MM.1S (cell line): ENCODE measurements around the gene ATP8A1.
"Not testable (repeated sequence)": the region's sequence is repeated elsewhere in the genome, so short reads cannot be mapped to it uniquely, and the experiment has no call there.

ENCODE experiments used
- DNase-seq: peaks from one replicate; pipeline ENCODE4 v3.0.0-alpha.2; 2015
- H2AFZ ChIP-seq: fragments of 300-600 bp; sonication (generic); 2 replicates; pipeline ENCODE4 v1.6.0; 2016; ENCODE audit warnings: antibody characterized with exemption, low read length
- H3F3A ChIP-seq: fragments of 300-600 bp; sonication (generic); 2 replicates; pipeline ENCODE4 v1.6.1; 2016; ENCODE audit warnings: mild to moderate bottlenecking, antibody characterized with exemption, low read length, moderate library complexity, mixed read lengths; ENCODE audit not compliant: insufficient read depth
- H3K27ac ChIP-seq: fragments of 300-600 bp; sonication (generic); 2 replicates; pipeline ENCODE4 v1.5.1; 2016; ENCODE audit warnings: mild to moderate bottlenecking, low read length
- H3K27me3 ChIP-seq: fragments of 300-600 bp; sonication (generic); replicated peaks from 2 replicates; pipeline ENCODE4 v1.6.0; 2016; ENCODE audit warnings: low read length; ENCODE audit not compliant: insufficient read depth
- H3K36me3 ChIP-seq: fragments of 300-600 bp; sonication (generic); replicated peaks from 2 replicates; pipeline ENCODE4 v1.6.1; 2016; ENCODE audit warnings: mild to moderate bottlenecking, low read length, mixed read lengths; ENCODE audit not compliant: insufficient read depth
- H3K4me1 ChIP-seq: fragments of 300-600 bp; sonication (generic); 2 replicates; pipeline ENCODE4 v1.6.1; 2016; ENCODE audit warnings: low read length, mixed read lengths
- H3K4me2 ChIP-seq: fragments of 300-600 bp; sonication (generic); 2 replicates; pipeline ENCODE4 v1.6.0; 2016; ENCODE audit warnings: low read depth, low read length
- H3K4me3 ChIP-seq: fragments of 300-600 bp; sonication (generic); 2 replicates; pipeline ENCODE4 v1.5.1; 2016; ENCODE audit warnings: low read length, mixed read lengths
- H3K79me2 ChIP-seq: fragments of 300-600 bp; sonication (generic); 2 replicates; pipeline ENCODE4 v1.6.1; 2016; ENCODE audit warnings: mixed run types, low read length, mixed read lengths
- H3K9ac ChIP-seq: fragments of 300-600 bp; sonication (generic); 2 replicates; pipeline ENCODE4 v1.6.1; 2016; ENCODE audit warnings: low read length, mixed read lengths
- H3K9me2 ChIP-seq: fragments of 300-600 bp; sonication (generic); replicated peaks from 2 replicates; pipeline ENCODE4 v1.6.1; 2016; ENCODE audit warnings: mild to moderate bottlenecking, low read length, mixed read lengths; ENCODE audit not compliant: insufficient read depth
- H3K9me3 ChIP-seq: fragments of 300-600 bp; sonication (generic); replicated peaks from 2 replicates; pipeline ENCODE4 v1.6.1; 2016; ENCODE audit warnings: mild to moderate bottlenecking, low read length, mixed read lengths; ENCODE audit not compliant: insufficient read depth
- H4K20me1 ChIP-seq: fragments of 300-600 bp; sonication (generic); 2 replicates; pipeline ENCODE4 v1.6.1; 2016; ENCODE audit warnings: mild to moderate bottlenecking, low read length, moderate library complexity, mixed read lengths; ENCODE audit not compliant: insufficient read depth
- CTCF ChIP-seq: fragments of 300-600 bp; sonication (generic); IDR thresholded peaks from 2 replicates; pipeline ENCODE4 v1.5.1; 2016; ENCODE audit warnings: antibody characterized with exemption, low read length, mixed read lengths
- EZH2 ChIP-seq: fragments of 300-600 bp; sonication (generic); optimal IDR thresholded peaks from 2 replicates; pipeline ENCODE3; 2017; ENCODE audit warnings: low read depth, mild to moderate bottlenecking, antibody characterized with exemption, low read length, mixed read lengths
- EZH2phosphoT487 ChIP-seq: fragments of 300-600 bp; sonication (generic); IDR thresholded peaks from 2 replicates; pipeline ENCODE4 v1.6.1; 2018; ENCODE audit warnings: antibody characterized with exemption, low read length

Gene ATP8A1

GRCh38 chr4:42488114-42488513 is 168.8 kb downstream of the ATP8A1 start:
- TF ChIP-seq EZH2 (no peak), CTCF (no peak), EZH2phosphoT487 (no peak)
- no peaks in the 10 kb centered on the region for H3K9me3 ChIP-seq

GRCh38 chr4:42487230-42487629 is 169.7 kb downstream of the ATP8A1 start:
- Histone ChIP-seq H3K79me2 (no peaks in the 10 kb centered on the region), H3K36me3 (no peaks in the 10 kb centered on the region), H3K27me3 (no peaks in the 10 kb centered on the region), H4K20me1 (peaks cover 3% of the 10 kb centered on the region; the same call in 1 of the 2 replicates), H3K9me2 (no peaks in the 10 kb centered on the region), H3K9me3 (no peaks in the 10 kb centered on the region), H3K27ac (no peak overlapping the region), H2AFZ (no peak overlapping the region), H3F3A (peaks cover 34% of the 10 kb centered on the region), H3K4me2 (no peak overlapping the region), H3K9ac (no peak overlapping the region), H3K4me1 (peaks cover 39% of the 10 kb centered on the region), H3K4me3 (no peak overlapping the region)
- TF ChIP-seq EZH2phosphoT487 (no peak), CTCF (no peak), EZH2 (no peak)
- DNase-seq: no peak

More at GRCh38 chr4:42488114-42488513, 168.8 kb downstream of the ATP8A1 start:
- Histone ChIP-seq H3F3A (peaks cover 34% of the 10 kb centered on the region), H3K4me2 (peak overlapping the region; percentile 82), H4K20me1 (peaks cover 3% of the 10 kb centered on the region; the same call in 1 of the 2 replicates), H3K4me1 (peaks cover 39% of the 10 kb centered on the region), H3K9me2 (no peaks in the 10 kb centered on the region), H2AFZ (no peak overlapping the region), H3K27me3 (no peaks in the 10 kb centered on the region), H3K79me2 (no peaks in the 10 kb centered on the region), H3K27ac (peak overlapping the region; percentile 49; the same call in 1 of the 2 replicates), H3K4me3 (no peak overlapping the region; the same call in 1 of the 2 replicates), H3K9ac (no peak overlapping the region; the same call in 1 of the 2 replicates), H3K36me3 (no peaks in the 10 kb centered on the region)
- DNase-seq: peak; percentile 80

GRCh38 chr4:42486156-42486555 is 170.7 kb downstream of the ATP8A1 start:
- H3F3A ChIP-seq: peaks cover 34% of the 10 kb centered on the region
- H3K4me3 ChIP-seq, H3K9ac ChIP-seq, H3K36me3 ChIP-seq, H3K9me2 ChIP-seq, H3K9me3 ChIP-seq, H2AFZ ChIP-seq, H4K20me1 ChIP-seq, H3K27me3 ChIP-seq, H3K79me2 ChIP-seq, H3K4me2 ChIP-seq, DNase-seq, H3K27ac ChIP-seq: not testable (repeated sequence)
- H3K4me1 ChIP-seq: peaks cover 34% of the 10 kb centered on the region

- Histone ChIP-seq H3K9me2 (no peaks in the 10 kb centered on the region), H3K36me3 (no peaks in the 10 kb centered on the region), H4K20me1 (no peaks in the 10 kb centered on the region; the same call in 1 of the 2 replicates), H3K4me1 (peaks cover 19% of the 10 kb centered on the region), H3K9me3 (no peaks in the 10 kb centered on the region), H3K4me3 (no peak overlapping the region), H3K27ac (no peak overlapping the region), H3K79me2 (no peaks in the 10 kb centered on the region), H3K4me2 (no peak overlapping the region), H3K27me3 (no peaks in the 10 kb centered on the region), H3K9ac (no peak overlapping the region), H2AFZ (no peak overlapping the region), H3F3A (peaks cover 21% of the 10 kb centered on the region)
- no peak for DNase-seq
- no peak for TF ChIP-seq CTCF
- no peak for TF ChIP-seq EZH2
These were observed 172.3 kb downstream of the ATP8A1 start for GRCh38 chr4:42484630-42485029.
